ENCODE data around the gene LARGE1. TPM values are rescaled to one million over a fixed set of nuclear protein-coding genes. Genes with fewer than 3 reads are reported as not detected.
A peak's percentile ranks its signal among the peaks of the same experiment; 100 is the strongest.

The LARGE1 gene
- total and polyA plus RNA-seq, 2 of the 13 experiments (the other 11 are each of a cell fraction or from before 2014, with no cell fraction given) = 8.4 to 11.0 TPM

- peak; percentile 84 for TF ChIP-seq ZNF609 (CRISPR knock-in tag; IDR thresholded peaks at IDR 0.05; ENCODE audit: borderline replicate concordance)
- no peak for TF ChIP-seq ZKSCAN5 (CRISPR knock-in tag; IDR thresholded peaks at IDR 0.05)
- no peak for TF ChIP-seq ZBTB7A (CRISPR knock-in tag; IDR thresholded peaks at IDR 0.05)
- no peak for TF ChIP-seq MTF2 (CRISPR knock-in tag; IDR thresholded peaks at IDR 0.05; ENCODE audit: borderline replicate concordance)
- TF ChIP-seq MLX (CRISPR knock-in tag; IDR thresholded peaks at IDR 0.05) = no peak
- no peak for TF ChIP-seq ZBTB4 (CRISPR knock-in tag; IDR thresholded peaks at IDR 0.05; ENCODE audit: borderline replicate concordance)
- TF ChIP-seq NFIC (IDR thresholded peaks at IDR 0.05; ENCODE audit: low read length) = peak; percentile 52; the same call in 1 of the 2 replicates
- TF ChIP-seq TMF1 (CRISPR knock-in tag; IDR thresholded peaks at IDR 0.05; ENCODE audit: low read depth) = no peak
- TF ChIP-seq MBNL3 (CRISPR knock-in tag; conservative IDR thresholded peaks at IDR 0.05) = no peak
- TF ChIP-seq GPBP1L1 (CRISPR knock-in tag; IDR thresholded peaks at IDR 0.05) = no peak
- no peak for TF ChIP-seq SOX5 (CRISPR knock-in tag; IDR thresholded peaks at IDR 0.05; ENCODE audit: borderline replicate concordance)
- no peak for TF ChIP-seq KLF9 (CRISPR knock-in tag; IDR thresholded peaks at IDR 0.05; ENCODE audit: low read depth)
- TF ChIP-seq ZNF614 (CRISPR knock-in tag; IDR thresholded peaks at IDR 0.05; ENCODE audit: borderline replicate concordance) = no peak
- TF ChIP-seq ISX (CRISPR knock-in tag; conservative IDR thresholded peaks at IDR 0.05) = no peak
- TF ChIP-seq MTA1 (CRISPR knock-in tag; IDR thresholded peaks at IDR 0.05; ENCODE audit: borderline replicate concordance) = no peak
- no peak for TF ChIP-seq ZNF841 (CRISPR knock-in tag; IDR thresholded peaks at IDR 0.05; ENCODE audit: borderline replicate concordance)
- TF ChIP-seq ZNF224 (CRISPR knock-in tag; IDR thresholded peaks at IDR 0.05) = no peak
- no peak for TF ChIP-seq KDM6A (CRISPR knock-in tag; IDR thresholded peaks at IDR 0.05; ENCODE audit: low read depth)
- 0 out of 2 replicates have a peak, but pooled peaks have one; percentile 21 for TF ChIP-seq POGZ (CRISPR knock-in tag; IDR thresholded peaks at IDR 0.05)
- TF ChIP-seq ZNF234 (CRISPR knock-in tag; conservative IDR thresholded peaks at IDR 0.05) = no peak
- TF ChIP-seq RXRB (CRISPR knock-in tag; IDR thresholded peaks at IDR 0.05; ENCODE audit: borderline replicate concordance) = no peak
Observed at GRCh38 chr22:33561149-33561807, 359.0 kb downstream of the LARGE1 start (continued).
